Endothelial cell of umbilical vein (primary cell): Measurements from ENCODE around the gene HMGXB4. TPM values are rescaled to one million over a fixed set of nuclear protein-coding genes. Genes with fewer than 3 reads are reported as not detected.

Source experiments
- BruUV-seq: library from RNA; stranded (reverse); fragments of 400-500 nt; replicated peaks from 2 replicates; lab custom pipeline; 2021; lab: Mats Ljungman, UMichigan
- CTCF ChIA-PET: fragments of 300-600, 350-600 bp; sonication (Branson Sonifier 250); formaldehyde crosslinking; loops from one replicate; lab custom pipeline; 2021; ENCODE audit warnings: antibody characterized with exemption, inconsistent platforms; lab: Charles Lee
- POLR2A ChIA-PET: fragments of 300-600, 350-600 bp; sonication (Branson Sonifier 250); formaldehyde crosslinking; loops from one replicate; lab custom pipeline; 2021; ENCODE audit warnings: antibody characterized with exemption, inconsistent platforms; lab: Charles Lee
- DNase-seq: peaks from one replicate; pipeline ENCODE4 v3.0.0-alpha.2; 2011; ENCODE audit warnings: low read depth, low spot score
- FAIRE-seq: peaks from 2 replicates; lab custom pipeline; 2011; peaks lifted over from hg19 to GRCh38; lab: Jason Lieb, UNC
- H2AFZ ChIP-seq: 2 replicates; pipeline ENCODE4 v1.6.0; 2012; ENCODE audit warnings: low read depth, low read length, control low read depth, inconsistent platforms
- H3K27ac ChIP-seq: 2 replicates; pipeline ENCODE4 v1.5.1; 2011; ENCODE audit warnings: low read depth, mild to moderate bottlenecking, control low read depth, low read length, moderate library complexity; ENCODE audit not compliant: insufficient read depth
- H3K27me3 ChIP-seq, 2 experiments: 2 replicates each; pipeline versions ENCODE4 v1.6.0 to v1.6.1; 2011; ENCODE audit warnings: low read length in 2 of 2, mixed read lengths in 1 of 2; ENCODE audit not compliant: control insufficient read depth in 2 of 2, insufficient read depth in 2 of 2
- H3K36me3 ChIP-seq, 2 experiments: 2 replicates in 1 of 2; 3 replicates in 1 of 2; pipeline ENCODE4 v1.5.1; 2011; ENCODE audit warnings: low read length in 2 of 2, mild to moderate bottlenecking in 1 of 2, moderate library complexity in 1 of 2; ENCODE audit not compliant: control insufficient read depth in 2 of 2, insufficient read depth in 2 of 2; ENCODE audit errors: extremely low read depth in 1 of 2
- H3K4me1 ChIP-seq: 3 replicates; pipeline ENCODE4 v1.5.1; 2011; ENCODE audit warnings: mild to moderate bottlenecking, low read length; ENCODE audit not compliant: control insufficient read depth, insufficient read depth; ENCODE audit errors: extremely low read depth
- H3K4me2 ChIP-seq: 2 replicates; pipeline ENCODE4 v1.6.1; 2011; ENCODE audit warnings: low read length, control low read depth, mixed read lengths; ENCODE audit not compliant: insufficient read depth
- H3K4me3 ChIP-seq, 3 experiments: fragments of 200-600 bp in 1 of 3; sonication (generic), shearing (Covaris generic) in 1 of 3; replicated peaks in 1 of 3; 2 replicates each; pipeline ENCODE4 v1.5.1; 2011 to 2016; ENCODE audit warnings: control low read depth in 3 of 3, low read length in 3 of 3, mild to moderate bottlenecking in 2 of 3, inconsistent platforms in 1 of 3, low read depth in 1 of 3, moderate library complexity in 1 of 3; ENCODE audit not compliant: insufficient read depth in 1 of 3
- H3K79me2 ChIP-seq: 2 replicates; pipeline ENCODE4 v1.6.0; 2012; ENCODE audit warnings: low read length, inconsistent platforms; ENCODE audit not compliant: control insufficient read depth, insufficient read depth
- H3K9ac ChIP-seq: replicated peaks from 2 replicates; pipeline ENCODE3; 2011; ENCODE audit warnings: low read length, control low read depth; ENCODE audit not compliant: insufficient read depth; ENCODE audit errors: extremely low read depth
- H3K9me1 ChIP-seq: replicated peaks from 3 replicates; pipeline ENCODE4 v1.6.0; 2011; ENCODE audit warnings: mild to moderate bottlenecking, low read length; ENCODE audit not compliant: control insufficient read depth, insufficient read depth; ENCODE audit errors: extremely low read depth
- H3K9me3 ChIP-seq: replicated peaks from 2 replicates; pipeline ENCODE4 v1.5.1; 2012; ENCODE audit warnings: low read length, inconsistent platforms; ENCODE audit not compliant: control insufficient read depth, insufficient read depth
- H4K20me1 ChIP-seq: replicated peaks from 2 replicates; pipeline ENCODE3; 2011; ENCODE audit warnings: mild to moderate bottlenecking, low read length; ENCODE audit not compliant: control insufficient read depth, insufficient read depth; ENCODE audit errors: extremely low read depth
- CTCF ChIP-seq, 2 donors: IDR thresholded peaks; 1 replicate in 1 of 2; 2 replicates in 1 of 2; pipeline ENCODE4 v1.5.1; 2011; ENCODE audit warnings: low read length in 2 of 2, mild to moderate bottlenecking in 2 of 2, moderate library complexity in 2 of 2, control low read depth in 1 of 2, inconsistent platforms in 1 of 2, low read depth in 1 of 2; ENCODE audit not compliant: insufficient read depth in 1 of 2; ENCODE audit errors: extremely low read depth in 1 of 2
- EZH2 ChIP-seq: IDR thresholded peaks from 2 replicates; pipeline ENCODE4 v1.6.1; 2012; ENCODE audit warnings: borderline replicate concordance, low read depth, mild to moderate bottlenecking, moderate library complexity, low read length, inconsistent platforms; ENCODE audit not compliant: severe bottlenecking
- FOS ChIP-seq: IDR thresholded peaks from 2 replicates; pipeline ENCODE4 v1.6.1; 2011; ENCODE audit warnings: mild to moderate bottlenecking, low read length, moderate library complexity, borderline replicate concordance; ENCODE audit not compliant: insufficient read depth
- GATA2 ChIP-seq: IDR thresholded peaks from 2 replicates; pipeline ENCODE4 v1.7.0; 2011; ENCODE audit warnings: low read depth, mild to moderate bottlenecking, moderate library complexity, mixed read lengths, low read length; ENCODE audit not compliant: insufficient read length, insufficient read depth
- JUN ChIP-seq: IDR thresholded peaks from 2 replicates; pipeline ENCODE4 v1.6.1; 2011; ENCODE audit warnings: borderline replicate concordance, low read depth; ENCODE audit not compliant: insufficient read length, insufficient read depth
- MAX ChIP-seq: IDR thresholded peaks from 2 replicates; pipeline ENCODE4 v1.6.1; 2011; ENCODE audit not compliant: insufficient read depth, insufficient read length
- MYC ChIP-seq: IDR thresholded peaks from one replicate; pipeline ENCODE4 v1.6.1; 2011; ENCODE audit warnings: mild to moderate bottlenecking, low read depth, low read length
- POLR2A ChIP-seq: IDR thresholded peaks from 2 replicates; pipeline ENCODE4 v1.6.1; 2012; ENCODE audit warnings: low read depth, mild to moderate bottlenecking, control low read depth, low read length
- POLR2AphosphoS5 ChIP-seq: IDR thresholded peaks from 2 replicates; pipeline ENCODE4 v1.6.1; 2012; ENCODE audit warnings: low read depth, mild to moderate bottlenecking, control low read depth, low read length, moderate library complexity; ENCODE audit not compliant: insufficient read depth
- dilution Hi-C: fragments of 300-500 bp; cut with MboI; formaldehyde crosslinking; loops from one replicate; pipeline ENCODE4 v1.15.0; 2019; ENCODE audit warnings: low sequenced_read_pairs; ENCODE audit not compliant: extremely low pct_ligation_motif_present
- intact Hi-C: fragments of 100-400 bp; cut with micrococcal nuclease; formaldehyde crosslinking; loops from one replicate; pipeline ENCODE4 v1.10.0; 2022
- polyA plus RNA-seq, 4 experiments: library from polyadenylated mRNA; depleted of rRNA in 3 of 4; stranded (reverse) in 3 of 4; unstranded in 1 of 4; fragments of >200 nt; gene quantifications; 2 replicates each; pipeline versions ENCODE4 v1.2.1 to v1.2.3, GENCODE V29; 2011 to 2012; ENCODE audit warnings: missing spikeins in 1 of 4
- total RNA-seq: library from RNA; stranded (reverse); gene quantifications from 2 replicates; pipeline ENCODE4 v1.2.3, GENCODE V29; 2021

The HMGXB4 gene
- total and polyA plus RNA-seq, 2 donors (not counting 3 experiments of a cell fraction or from before 2014, with no cell fraction given): 12.2 to 30.5 TPM

- no peaks in the 10 kb centered on the region for H3K27me3 ChIP-seq
- no peaks in the 10 kb centered on the region for H3K9me3 ChIP-seq
- ChIA-PET CTCF (interaction anchor here (1.1 to 3.1 kb wide), 3 partner anchors 13 to 26 kb away, joined by 3 to 17 read pairs (median 8); partner anchors contain the start of gene TOM1), POLR2A (interaction anchor here (1.5 kb wide), 1 partner anchor 18 kb away, joined by 5 read pairs; no protein-coding TSS in a partner anchor)
- H3K36me3 ChIP-seq: peaks cover 0 to 3% of the 10 kb centered on the region in 2 experiments
- no peak for TF ChIP-seq MAX
- no peak for TF ChIP-seq JUN
- no peak for TF ChIP-seq FOS
- TF ChIP-seq GATA2: no peak
- TF ChIP-seq POLR2AphosphoS5: no peak
- TF ChIP-seq EZH2: no peak
- TF ChIP-seq CTCF (IDR thresholded peaks at IDR 0.05; ENCODE audit: extremely low read depth in 1 of 2, insufficient read depth in 1 of 2, low read depth in 1 of 2, low read length in 2 of 2): no peak
- no peak for TF ChIP-seq POLR2A
- TF ChIP-seq MYC: no peak
- FAIRE-seq: peak; percentile 61
- H2AFZ ChIP-seq: no peak overlapping the region
- H3K4me1 ChIP-seq: peaks cover 43% of the 10 kb centered on the region
- peak overlapping the region; percentile 61 for H3K9ac ChIP-seq
- H3K4me2 ChIP-seq: peak overlapping the region; percentile 23
- H3K4me3 ChIP-seq: no peak overlapping the region
- H3K27ac ChIP-seq: peak overlapping the region; percentile 98
- DNase-seq: peak; percentile 30
- TSS peak; percentile 76 for BruUV-seq
- intact Hi-C loops: loop anchor here (1.0 kb wide), 2 partner anchors 12 to 18 kb away; no protein-coding TSS in a partner anchor
- peaks cover 22% of the 10 kb centered on the region for H3K79me2 ChIP-seq
- H3K9me1 ChIP-seq: no peaks in the 10 kb centered on the region
- dilution Hi-C loops: no loop called here
- no peaks in the 10 kb centered on the region for H4K20me1 ChIP-seq
Observed at GRCh38 chr22:35312198-35313059, 55.1 kb downstream of the HMGXB4 start.
